Spleen (tissue), 7 donors: ENCODE results near the gene GLB1L.

Experiments
- POLR2A ChIP-seq, 3 donors: fragments of 450-650 bp; IDR thresholded peaks; one replicate each; pipeline ENCODE4 v1.5.1; 2017; ENCODE audit warnings: antibody characterized with exemption in 3 of 3, mild to moderate bottlenecking in 1 of 3
- POLR2AphosphoS5 ChIP-seq, 3 donors: sonication (generic); formaldehyde crosslinking; IDR thresholded peaks; one replicate each; pipeline ENCODE4 v1.5.1; 2017; ENCODE audit warnings: antibody characterized with exemption in 3 of 3
- TF ChIP-seq, protein P1 (sequence below), 11 experiments: fragments of 200-600 bp in 7 of 11; fragments of 450-650 bp in 4 of 11; sonication (generic) in 4 of 11; IDR thresholded peaks in 8 of 11; conservative IDR thresholded peaks in 3 of 11; 1 replicate in 7 of 11; 2 replicates in 4 of 11; pipeline versions ENCODE4 v1.4.0 to v1.8.0; 2016 to 2021; ENCODE audit warnings: antibody characterized with exemption in 11 of 11, inconsistent platforms in 4 of 11, mild to moderate bottlenecking in 1 of 11
- donor health status: DM: no; HTN: no; CAD: no; lungs with moderate emphysema.
- donor health status: DM: no; HTN: no; CAD: no.
- donor health status: DM: no; HTN: no; CAD: no.

DNA sequence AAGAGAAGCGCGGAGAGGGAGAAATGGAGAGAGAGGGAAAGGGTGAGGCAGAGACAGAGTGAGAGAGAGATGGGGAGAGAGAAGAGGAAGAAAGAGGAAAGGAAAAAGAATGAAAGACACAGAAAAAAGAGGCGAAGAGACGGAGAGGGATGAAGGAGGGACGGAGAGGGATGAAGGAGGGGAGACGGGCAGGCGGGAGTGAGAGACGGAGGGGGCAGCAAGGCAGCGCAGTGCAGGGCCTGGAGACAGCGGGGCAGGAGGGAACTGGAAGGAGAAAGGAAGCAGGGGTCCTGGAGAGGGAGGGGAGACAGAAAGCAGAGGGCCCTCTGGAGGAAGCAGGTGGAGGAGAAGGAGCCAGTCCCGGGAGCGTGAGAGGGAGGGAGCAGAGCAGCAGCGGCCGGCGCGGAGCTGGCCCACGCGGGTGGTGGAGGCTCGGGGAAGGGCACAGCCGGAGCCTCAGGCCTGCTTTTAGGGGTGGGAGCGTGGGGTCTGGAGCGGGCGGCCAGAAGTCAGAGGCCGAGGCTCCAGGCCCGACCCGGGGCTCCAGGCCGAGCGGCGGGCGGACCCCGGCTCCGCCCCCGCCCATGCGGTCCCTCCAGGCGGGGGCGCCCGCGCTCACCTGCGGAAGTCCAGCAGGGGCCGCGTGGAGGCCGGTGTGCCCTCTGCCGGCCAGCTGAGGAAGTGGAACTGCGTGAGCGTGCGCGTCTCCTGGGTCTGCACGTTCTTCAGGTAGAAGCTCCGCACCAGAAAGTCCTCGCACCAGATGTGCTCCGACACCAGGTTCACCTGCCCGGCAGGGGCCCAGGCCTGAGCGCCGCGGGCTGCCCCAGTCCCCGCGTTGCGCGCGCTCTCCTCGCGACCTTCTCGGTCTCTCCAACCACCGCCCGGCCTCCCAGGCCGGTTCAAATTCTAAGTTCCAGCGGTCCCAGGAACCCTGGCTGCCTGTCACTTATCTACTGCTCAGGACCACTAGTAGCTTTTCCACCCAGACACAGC, 49.4 kb upstream of the GLB1L start:
- TF ChIP-seq, protein P1, sequence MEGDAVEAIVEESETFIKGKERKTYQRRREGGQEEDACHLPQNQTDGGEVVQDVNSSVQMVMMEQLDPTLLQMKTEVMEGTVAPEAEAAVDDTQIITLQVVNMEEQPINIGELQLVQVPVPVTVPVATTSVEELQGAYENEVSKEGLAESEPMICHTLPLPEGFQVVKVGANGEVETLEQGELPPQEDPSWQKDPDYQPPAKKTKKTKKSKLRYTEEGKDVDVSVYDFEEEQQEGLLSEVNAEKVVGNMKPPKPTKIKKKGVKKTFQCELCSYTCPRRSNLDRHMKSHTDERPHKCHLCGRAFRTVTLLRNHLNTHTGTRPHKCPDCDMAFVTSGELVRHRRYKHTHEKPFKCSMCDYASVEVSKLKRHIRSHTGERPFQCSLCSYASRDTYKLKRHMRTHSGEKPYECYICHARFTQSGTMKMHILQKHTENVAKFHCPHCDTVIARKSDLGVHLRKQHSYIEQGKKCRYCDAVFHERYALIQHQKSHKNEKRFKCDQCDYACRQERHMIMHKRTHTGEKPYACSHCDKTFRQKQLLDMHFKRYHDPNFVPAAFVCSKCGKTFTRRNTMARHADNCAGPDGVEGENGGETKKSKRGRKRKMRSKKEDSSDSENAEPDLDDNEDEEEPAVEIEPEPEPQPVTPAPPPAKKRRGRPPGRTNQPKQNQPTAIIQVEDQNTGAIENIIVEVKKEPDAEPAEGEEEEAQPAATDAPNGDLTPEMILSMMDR (IDR thresholded peaks at IDR 0.05 in 8 of 11, conservative IDR thresholded peaks at IDR 0.05 in 3 of 11), result peak; percentile 89 to 100 (median 99)
- TF ChIP-seq POLR2A (IDR thresholded peaks at IDR 0.05) (no peak), POLR2AphosphoS5 (IDR thresholded peaks at IDR 0.05) (peak; percentile 79 to 88 (median 86))
